ENCODE measurements around the gene NEK3. TPM values are rescaled to one million over a fixed set of nuclear protein-coding genes. Genes with fewer than 3 reads are reported as not detected.

NEK3 gene
- total RNA-seq, 6 donors from 2014 or later: 4.4 to 34.6 (median 13.7) TPM

- ATAC-seq (ENCODE audit: low FRiP score in 2 of 2) (no peak), DNase-seq (no peak)
- 93 to 97% methylated on average over 1 of the region's 1 CpG for WGBS, 2 donors
- H3K9me3 ChIP-seq: no peaks in the 10 kb centered on the region
- H3K4me3 ChIP-seq: no peak overlapping the region
- peaks cover 7 to 27% (median 12%) of the 10 kb centered on the region in 4 donors for H3K4me1 ChIP-seq
- no peak overlapping the region for H3K27ac ChIP-seq
- H3K36me3 ChIP-seq: peaks cover 0 to 27% (median 7%) of the 10 kb centered on the region in 4 donors
- no peak for TF ChIP-seq POLR2A (IDR thresholded peaks at IDR 0.05)
- TF ChIP-seq POLR2AphosphoS5 (IDR thresholded peaks at IDR 0.05): no peak
- no peaks in the 10 kb centered on the region for H3K27me3 ChIP-seq
Observed at GRCh38 chr13:52155177-52155576, 4.2 kb downstream of the NEK3 start.

GRCh38 chr13:52147225-52147624, 12.2 kb downstream of the NEK3 start:
- no peak for ATAC-seq (ENCODE audit: low FRiP score in 2 of 2)
- TF ChIP-seq POLR2A (IDR thresholded peaks at IDR 0.05) (no peak), POLR2AphosphoS5 (IDR thresholded peaks at IDR 0.05) (no peak), EP300 (IDR thresholded peaks at IDR 0.05) (no peak)
- TF ChIP-seq, protein P1, sequence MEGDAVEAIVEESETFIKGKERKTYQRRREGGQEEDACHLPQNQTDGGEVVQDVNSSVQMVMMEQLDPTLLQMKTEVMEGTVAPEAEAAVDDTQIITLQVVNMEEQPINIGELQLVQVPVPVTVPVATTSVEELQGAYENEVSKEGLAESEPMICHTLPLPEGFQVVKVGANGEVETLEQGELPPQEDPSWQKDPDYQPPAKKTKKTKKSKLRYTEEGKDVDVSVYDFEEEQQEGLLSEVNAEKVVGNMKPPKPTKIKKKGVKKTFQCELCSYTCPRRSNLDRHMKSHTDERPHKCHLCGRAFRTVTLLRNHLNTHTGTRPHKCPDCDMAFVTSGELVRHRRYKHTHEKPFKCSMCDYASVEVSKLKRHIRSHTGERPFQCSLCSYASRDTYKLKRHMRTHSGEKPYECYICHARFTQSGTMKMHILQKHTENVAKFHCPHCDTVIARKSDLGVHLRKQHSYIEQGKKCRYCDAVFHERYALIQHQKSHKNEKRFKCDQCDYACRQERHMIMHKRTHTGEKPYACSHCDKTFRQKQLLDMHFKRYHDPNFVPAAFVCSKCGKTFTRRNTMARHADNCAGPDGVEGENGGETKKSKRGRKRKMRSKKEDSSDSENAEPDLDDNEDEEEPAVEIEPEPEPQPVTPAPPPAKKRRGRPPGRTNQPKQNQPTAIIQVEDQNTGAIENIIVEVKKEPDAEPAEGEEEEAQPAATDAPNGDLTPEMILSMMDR (IDR thresholded peaks at IDR 0.05): no peak
- Histone ChIP-seq H3K27ac (no peak overlapping the region), H3K4me3 (no peak overlapping the region), H3K27me3 (no peaks in the 10 kb centered on the region), H3K4me1 (no peaks in the 10 kb centered on the region), H3K9me3 (no peaks in the 10 kb centered on the region), H3K36me3 (peaks cover 3 to 71% (median 14%) of the 10 kb centered on the region in 4 donors)
- no peak for DNase-seq
- 88 to 96% methylated on average over 1 of the region's 1 CpG for WGBS, 2 donors

- no peak overlapping the region for H3K4me3 ChIP-seq
- H3K27ac ChIP-seq: no peak overlapping the region
- H3K4me1 ChIP-seq: no peaks in the 10 kb centered on the region
- 38 to 56% methylated on average over 2 of the region's 2 CpGs for WGBS, 2 donors
- peaks cover 3 to 63% (median 12%) of the 10 kb centered on the region in 4 donors for H3K36me3 ChIP-seq
- no peaks in the 10 kb centered on the region for H3K27me3 ChIP-seq
- no peak for TF ChIP-seq POLR2AphosphoS5 (IDR thresholded peaks at IDR 0.05)
- TF ChIP-seq, protein P1 (IDR thresholded peaks at IDR 0.05): peak in 1 of 6 experiments; percentile 6
- ATAC-seq (ENCODE audit: low FRiP score in 2 of 2) (no peak), DNase-seq (no peak)
- H3K9me3 ChIP-seq: no peaks in the 10 kb centered on the region
Observed at GRCh38 chr13:52141299-52141698, 18.1 kb downstream of the NEK3 start.

- 82 to 90% methylated on average over 3 of the region's 3 CpGs for WGBS, 2 donors
- no peaks in the 10 kb centered on the region for H3K27me3 ChIP-seq
- TF ChIP-seq POLR2A (IDR thresholded peaks at IDR 0.05) (no peak), EP300 (IDR thresholded peaks at IDR 0.05) (no peak), POLR2AphosphoS5 (IDR thresholded peaks at IDR 0.05) (no peak)
- TF ChIP-seq, protein P1 (IDR thresholded peaks at IDR 0.05): no peak
- DNase-seq: no peak
- H3K4me3 ChIP-seq: no peak overlapping the region
- no peaks in the 10 kb centered on the region for H3K4me1 ChIP-seq
- no peaks in the 10 kb centered on the region for H3K9me3 ChIP-seq
- no peak for ATAC-seq (ENCODE audit: low FRiP score in 2 of 2)
- H3K27ac ChIP-seq: no peak overlapping the region
- H3K36me3 ChIP-seq: peaks cover 11 to 81% (median 18%) of the 10 kb centered on the region in 4 donors
Observed at GRCh38 chr13:52137489-52137888, 21.9 kb downstream of the NEK3 start.

DNA sequence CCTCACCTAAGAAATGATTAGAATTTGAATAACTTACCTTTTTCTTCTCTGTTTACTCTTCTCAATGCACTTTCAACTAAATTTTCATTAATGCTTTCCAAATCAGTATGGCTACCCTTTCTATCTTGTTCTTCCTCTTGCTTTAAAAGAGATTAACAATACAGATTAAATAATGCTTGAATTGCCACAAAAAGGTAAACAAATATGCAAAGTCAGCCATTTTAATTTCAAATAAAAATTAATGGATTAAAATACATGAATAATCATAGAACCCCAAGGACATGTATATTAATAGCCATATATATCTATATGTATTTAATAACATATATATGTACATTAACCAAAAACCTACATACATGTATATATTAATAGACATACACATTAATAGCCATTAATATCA, 22.6 kb downstream of the NEK3 start:
- Histone ChIP-seq H3K4me1 (no peaks in the 10 kb centered on the region), H3K27ac (no peak overlapping the region), H3K9me3 (no peaks in the 10 kb centered on the region), H3K27me3 (no peaks in the 10 kb centered on the region), H3K36me3 (peaks cover 11 to 85% (median 25%) of the 10 kb centered on the region in 4 donors), H3K4me3 (no peak overlapping the region)
- no peak for DNase-seq
- TF ChIP-seq POLR2A (IDR thresholded peaks at IDR 0.05) (no peak), EP300 (IDR thresholded peaks at IDR 0.05) (no peak), POLR2AphosphoS5 (IDR thresholded peaks at IDR 0.05) (no peak)
- TF ChIP-seq, protein P1 (IDR thresholded peaks at IDR 0.05): no peak
- ATAC-seq (ENCODE audit: low FRiP score in 2 of 2): no peak

Data from upper lobe of left lung (tissue), 6 donors.